Uterus (tissue), 2 donors: ENCODE measurements around the gene ACOD1.

Experiments
- POLR2A ChIP-seq, 2 donors: fragments of 450-650 bp; IDR thresholded peaks; one replicate each; pipeline ENCODE4 v1.6.1; 2016; ENCODE audit warnings: antibody characterized with exemption in 2 of 2, mild to moderate bottlenecking in 1 of 2, moderate library complexity in 1 of 2
- TF ChIP-seq, protein P1 (sequence below), 4 experiments: fragments of 200-600 bp in 2 of 4; fragments of 450-650 bp in 2 of 4; sonication (generic) in 2 of 4; IDR thresholded peaks; one replicate each; pipeline ENCODE4 v1.5.1; 2016 to 2019; ENCODE audit warnings: antibody characterized with exemption in 4 of 4, mild to moderate bottlenecking in 2 of 4, moderate library complexity in 1 of 4

DNA sequence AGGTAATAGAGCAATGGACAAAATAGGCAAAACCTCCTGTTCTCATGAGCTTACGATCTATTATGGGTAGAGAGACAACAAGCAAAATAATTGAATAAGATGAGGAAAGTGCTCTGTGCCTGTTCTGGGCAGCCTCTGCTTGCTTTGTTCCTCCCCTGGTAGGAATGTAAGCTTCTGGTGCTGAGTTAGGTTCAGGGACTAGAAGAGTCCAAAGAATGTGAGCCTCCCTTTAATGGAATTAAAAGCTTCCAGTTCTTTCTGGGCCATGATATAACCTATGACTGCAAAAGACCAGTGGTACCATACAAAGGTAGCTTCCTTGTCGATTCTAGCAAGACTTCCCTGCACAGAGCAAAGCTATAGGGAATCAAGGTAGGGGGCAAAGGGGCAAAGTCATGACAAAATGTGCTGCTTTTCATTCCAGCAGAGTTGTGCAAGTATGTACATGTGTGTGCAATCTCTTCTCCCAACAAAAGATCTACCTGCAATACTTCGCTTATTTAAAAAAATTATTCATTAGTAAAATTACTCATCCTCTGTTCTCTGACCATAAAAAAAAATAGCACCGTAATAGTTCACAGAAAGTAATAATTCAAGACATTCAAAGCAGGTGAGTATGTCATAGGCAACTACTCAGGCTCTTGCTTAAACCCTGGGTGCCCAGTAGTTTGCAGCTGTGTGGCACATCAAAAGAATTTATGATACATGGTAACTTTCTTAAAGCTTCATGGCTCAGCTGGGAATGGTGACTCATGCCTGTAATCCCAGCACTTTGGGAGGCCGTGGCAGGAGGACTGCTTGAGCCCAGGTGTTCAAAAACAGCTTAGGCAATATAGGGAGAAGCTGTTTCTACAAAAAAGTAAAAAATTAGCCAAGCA is 21.4 kb downstream of the ACOD1 start:
- TF ChIP-seq POLR2A (IDR thresholded peaks at IDR 0.05): no peak
- TF ChIP-seq, protein P1, sequence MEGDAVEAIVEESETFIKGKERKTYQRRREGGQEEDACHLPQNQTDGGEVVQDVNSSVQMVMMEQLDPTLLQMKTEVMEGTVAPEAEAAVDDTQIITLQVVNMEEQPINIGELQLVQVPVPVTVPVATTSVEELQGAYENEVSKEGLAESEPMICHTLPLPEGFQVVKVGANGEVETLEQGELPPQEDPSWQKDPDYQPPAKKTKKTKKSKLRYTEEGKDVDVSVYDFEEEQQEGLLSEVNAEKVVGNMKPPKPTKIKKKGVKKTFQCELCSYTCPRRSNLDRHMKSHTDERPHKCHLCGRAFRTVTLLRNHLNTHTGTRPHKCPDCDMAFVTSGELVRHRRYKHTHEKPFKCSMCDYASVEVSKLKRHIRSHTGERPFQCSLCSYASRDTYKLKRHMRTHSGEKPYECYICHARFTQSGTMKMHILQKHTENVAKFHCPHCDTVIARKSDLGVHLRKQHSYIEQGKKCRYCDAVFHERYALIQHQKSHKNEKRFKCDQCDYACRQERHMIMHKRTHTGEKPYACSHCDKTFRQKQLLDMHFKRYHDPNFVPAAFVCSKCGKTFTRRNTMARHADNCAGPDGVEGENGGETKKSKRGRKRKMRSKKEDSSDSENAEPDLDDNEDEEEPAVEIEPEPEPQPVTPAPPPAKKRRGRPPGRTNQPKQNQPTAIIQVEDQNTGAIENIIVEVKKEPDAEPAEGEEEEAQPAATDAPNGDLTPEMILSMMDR (IDR thresholded peaks at IDR 0.05): no peak
